Measurements from ENCODE around the gene RASL12.

RASL12 gene

GRCh38 chr15:65004993-65005392 lies 62.8 kb downstream of the RASL12 start:
- no peaks in the 10 kb centered on the region for H3K27me3 ChIP-seq (ENCODE audit: insufficient read depth, poor library complexity, severe bottlenecking)
- no peak for TF ChIP-seq REST (IDR thresholded peaks at IDR 0.05; ENCODE audit: insufficient replicate concordance, low read depth)
- no peak for TF ChIP-seq CTCF (IDR thresholded peaks at IDR 0.05; ENCODE audit: insufficient read depth, low read length)
- no peak for TF ChIP-seq GABPA (IDR thresholded peaks at IDR 0.05; ENCODE audit: low read depth)
- TF ChIP-seq POLR2AphosphoS5 (IDR thresholded peaks at IDR 0.05; ENCODE audit: low read depth): no peak
- TF ChIP-seq SPI1 (IDR thresholded peaks at IDR 0.05; ENCODE audit: borderline replicate concordance, low read depth): no peak
- no peak overlapping the region for H3K4me3 ChIP-seq (replicated peaks; ENCODE audit: insufficient read depth, low read length)
- H3K27ac ChIP-seq (replicated peaks): no peak overlapping the region
- no peak for DNase-seq (ENCODE audit: low read depth in 1 of 2, low spot score in 1 of 2)
